ENCODE results near the gene METTL3.
A peak's percentile ranks its signal among the peaks of the same experiment; 100 is the strongest.

Gene METTL3

DNA sequence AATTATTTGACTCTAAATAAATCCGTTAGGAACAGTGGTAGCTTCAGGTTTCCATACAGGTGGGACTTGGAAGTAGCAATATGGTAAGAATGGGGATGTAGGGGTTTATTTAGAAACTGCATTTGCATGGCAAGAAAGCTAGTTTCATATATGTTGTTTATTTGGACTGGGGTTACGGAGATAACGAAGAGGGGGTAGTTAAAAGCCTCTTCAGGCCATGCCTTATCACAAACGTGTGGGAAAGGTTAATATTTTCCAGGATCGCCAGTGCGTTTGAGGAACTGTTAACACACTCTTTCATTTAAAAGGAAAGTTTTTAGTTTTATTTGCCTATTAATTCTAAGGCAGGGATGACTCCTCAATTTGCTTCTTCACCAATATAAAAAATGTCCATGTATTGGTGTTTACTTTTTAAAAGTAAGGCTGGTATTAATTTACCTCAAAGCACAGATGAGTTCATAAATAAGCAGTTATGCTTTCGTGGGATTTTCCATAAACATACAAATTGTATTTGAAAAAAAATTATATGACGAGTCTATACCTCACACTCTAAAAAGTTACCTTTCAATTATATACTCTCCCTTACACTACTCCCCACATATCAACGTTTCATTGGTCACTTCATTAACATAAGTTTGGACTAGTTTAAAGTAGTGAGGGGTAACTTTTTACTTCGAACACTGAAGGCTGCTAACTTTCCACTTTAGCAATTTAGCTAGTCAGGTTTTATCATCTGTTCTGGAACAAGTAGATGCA lies 35.2 kb downstream of the METTL3 start:
- no peak for DNase-seq

DNA sequence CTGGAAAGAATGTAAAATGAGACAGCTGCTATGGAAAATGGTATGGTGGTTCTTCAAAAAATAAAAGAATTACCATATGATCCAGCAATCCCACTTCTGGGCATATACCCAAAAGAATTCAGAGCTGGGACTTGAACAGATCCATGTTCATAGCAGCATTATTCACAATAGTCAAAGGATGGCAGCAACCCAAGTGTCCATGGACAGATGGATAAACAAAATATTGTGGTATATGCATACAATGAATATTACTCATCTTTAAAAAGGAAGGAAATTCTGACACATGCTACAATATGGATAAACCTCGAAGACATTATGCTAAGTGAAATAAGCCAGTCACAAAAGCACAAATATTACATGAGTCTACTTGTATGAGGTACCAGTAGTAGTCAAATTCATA lies 43.5 kb downstream of the METTL3 start:
- no peak for DNase-seq

DNA sequence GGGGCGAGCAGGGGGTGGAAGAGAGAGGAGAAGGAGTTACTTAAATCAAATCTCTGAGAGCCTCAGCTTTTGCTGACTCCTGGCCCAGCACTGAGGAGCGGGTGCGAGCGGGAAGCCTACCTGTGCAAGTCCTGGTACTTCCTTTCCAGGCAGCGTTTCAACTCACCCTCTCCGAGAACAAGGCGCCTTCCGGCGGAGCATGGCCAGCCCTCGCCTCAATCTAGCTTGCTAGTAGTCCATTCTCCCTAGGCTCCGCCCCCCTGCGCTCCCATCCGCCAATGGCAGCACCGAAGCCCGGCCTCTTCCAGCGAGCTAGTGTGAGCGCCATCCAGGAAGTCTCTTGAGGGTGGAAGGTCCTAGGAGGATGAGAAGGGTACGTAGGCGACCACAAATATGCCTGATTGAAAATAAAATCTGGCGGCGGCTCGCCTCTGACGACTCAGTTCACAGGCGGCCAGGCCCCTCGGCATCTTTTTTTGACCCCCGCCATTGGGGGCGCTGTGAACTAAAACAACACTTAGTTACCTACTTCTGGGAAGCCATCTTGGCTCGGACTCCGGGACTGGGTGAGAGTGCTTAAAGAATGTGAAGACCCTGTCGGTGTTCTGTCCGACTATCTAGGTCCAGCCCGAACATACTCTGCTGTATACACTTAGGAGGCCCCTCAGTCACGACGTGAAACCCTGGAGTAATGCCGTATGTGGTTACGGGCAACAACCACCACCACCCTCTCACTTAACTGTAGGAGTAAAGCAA lies 55.0 kb downstream of the METTL3 start, which contains the start of gene CHD8:
CHD8 (minus strand) TSS at position 212 of the 756 bp plus-strand sequence. CDS start 24,480 bp downstream, outside the sequence.
- DNase-seq = peak; percentile 100

GRCh38 chr14:21455592-21455911 lies 55.6 kb downstream of the METTL3 start:
- no peak for DNase-seq

DNA sequence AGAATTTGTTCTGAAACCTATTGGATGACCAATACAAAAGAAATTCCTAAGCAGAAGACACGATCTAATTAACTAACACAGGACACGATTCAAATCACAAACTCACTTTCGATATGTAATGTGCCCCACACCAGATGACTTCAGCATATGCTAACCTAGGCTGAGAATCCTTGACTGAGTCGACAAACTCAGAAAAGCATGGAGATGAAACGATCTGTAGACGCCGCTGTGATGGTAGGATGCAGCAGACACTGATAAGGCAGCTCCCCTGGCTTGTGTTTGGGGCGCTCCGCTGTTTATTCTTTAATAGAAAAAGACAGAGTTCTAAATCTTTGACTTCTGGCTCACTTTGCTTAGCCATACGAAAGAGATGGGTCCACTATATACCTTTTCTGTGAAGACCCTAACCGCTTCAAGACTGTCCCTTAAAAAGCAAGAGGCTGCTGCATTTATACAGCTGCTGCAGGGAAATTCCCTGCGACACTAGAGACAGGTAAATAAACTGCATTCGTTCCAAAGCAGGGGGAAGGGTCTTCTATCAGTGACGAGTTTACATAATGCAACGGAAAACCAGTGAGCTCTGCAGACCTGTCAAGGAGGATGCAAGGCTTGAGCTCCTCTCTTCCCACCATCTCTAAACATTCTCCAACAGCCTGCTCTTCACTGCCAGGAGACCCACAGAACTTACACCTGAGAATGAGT lies 56.1 kb downstream of the METTL3 start:
- peak; percentile 40 for DNase-seq

- no peak for DNase-seq
Observed at GRCh38 chr14:21449899-21450216, 61.3 kb downstream of the METTL3 start.

Measured in activated CD4-positive, alpha-beta T cell treated with anti-CD3 and anti-CD28 coated beads, Interleukin-2, Interleukin-6, amounts not matched to agents 100 ng/mL and 50 ng/mL, durations not matched to agents 16 hours and 8 hours (primary cell).